Posterior cingulate gyrus (tissue), 11 donors: ENCODE results near the gene DHX15.
A peak's percentile ranks its signal among the peaks of the same experiment; 100 is the strongest.

Source experiments
- DNase-seq, 10 donors: peaks; one replicate each; pipeline versions ENCODE4 v3.0.0 to v3.0.0-alpha.2; 2020 to 2021; ENCODE audit warnings: mixed read lengths in 3 of 10
- intact Hi-C: fragments of 100-400 bp; cut with DNase I; formaldehyde crosslinking; loops from one replicate; pipeline ENCODE4 v1.15.1; 2023

Gene DHX15

GRCh38 chr4:24496597-24496996, 87.8 kb downstream of the DHX15 start:
- intact Hi-C loops: no loop called here
- DNase-seq: no peak

- intact Hi-C loops: no loop called here
- no peak for DNase-seq
These were observed 89.0 kb downstream of the DHX15 start for GRCh38 chr4:24495388-24495787.

- no peak for DNase-seq
- intact Hi-C loops: loop anchor here (5.0 to 10.0 kb wide), 3 partner anchors 62 to 497 kb away; no protein-coding TSS in a partner anchor
These were observed 94.5 kb downstream of the DHX15 start for GRCh38 chr4:24489870-24490269.

GRCh38 chr4:24488399-24489164, 95.8 kb downstream of the DHX15 start:
- intact Hi-C loops: loop anchor here (5.0 to 10.0 kb wide), 3 partner anchors 64 to 499 kb away; no protein-coding TSS in a partner anchor
- peak in 9 of 10 donors; percentile 44 to 95 (median 86) for DNase-seq

GRCh38 chr4:24482871-24483270, 101.5 kb downstream of the DHX15 start:
- no peak for DNase-seq
- intact Hi-C loops: loop anchor here (10.0 kb wide), 1 partner anchor 222 kb away; no protein-coding TSS in a partner anchor

GRCh38 chr4:24477919-24478318, 106.4 kb downstream of the DHX15 start:
- DNase-seq: no peak
- intact Hi-C loops: loop anchor here (10.0 kb wide), 1 partner anchor 437 kb away; the partner anchor contains the start of gene CCDC149
